CD4-positive, alpha-beta T cell treated with Interleukin-17A for 4 hours (primary cell): ENCODE measurements around the gene PHACTR3.

Experiments used
- DNase-seq: peaks from one replicate; pipeline ENCODE4 v3.0.0-alpha.2; 2020; ENCODE audit warnings: mixed read lengths

The PHACTR3 gene

DNA sequence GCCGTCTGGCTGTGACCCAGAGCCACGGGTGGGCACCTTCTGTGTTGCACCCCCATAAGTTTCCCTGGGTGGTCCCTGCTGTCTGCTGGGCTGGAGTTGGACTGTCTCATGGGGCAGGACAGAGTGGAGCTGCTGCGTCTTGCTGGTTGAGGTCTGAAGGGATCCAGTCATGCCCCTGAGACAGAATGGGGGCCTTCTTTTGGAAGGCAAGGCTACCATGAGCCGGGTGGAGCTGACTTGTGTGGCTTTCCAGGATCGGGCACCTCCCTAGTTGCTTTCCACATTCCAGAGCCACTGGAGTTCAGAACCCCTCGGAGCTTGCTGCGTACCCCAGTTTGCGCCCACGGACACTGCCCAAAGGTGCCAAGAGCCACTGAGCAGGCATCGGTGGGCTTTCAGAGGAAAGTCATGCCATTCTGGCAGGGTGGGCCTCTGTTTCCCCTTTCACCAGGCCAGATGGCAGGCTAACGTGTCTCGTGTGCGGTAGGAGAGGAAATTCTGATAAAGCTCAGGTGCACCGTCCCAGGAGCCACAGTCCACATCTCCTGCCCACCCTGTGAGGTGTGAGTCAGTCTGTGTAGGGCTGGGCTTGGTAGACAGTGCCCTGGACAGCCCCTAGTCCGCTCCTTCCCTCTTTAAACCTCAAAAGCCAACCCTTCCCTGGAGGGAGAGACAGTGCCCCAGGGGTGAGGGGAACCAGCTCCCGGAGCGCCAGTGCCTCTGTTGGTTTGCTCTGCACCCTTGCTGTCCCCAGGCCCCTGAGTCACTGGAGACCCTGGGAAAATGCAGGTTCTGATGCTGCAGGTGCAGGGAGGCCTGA lies 203.8 kb downstream of the PHACTR3 start:
- DNase-seq = no peak

DNA sequence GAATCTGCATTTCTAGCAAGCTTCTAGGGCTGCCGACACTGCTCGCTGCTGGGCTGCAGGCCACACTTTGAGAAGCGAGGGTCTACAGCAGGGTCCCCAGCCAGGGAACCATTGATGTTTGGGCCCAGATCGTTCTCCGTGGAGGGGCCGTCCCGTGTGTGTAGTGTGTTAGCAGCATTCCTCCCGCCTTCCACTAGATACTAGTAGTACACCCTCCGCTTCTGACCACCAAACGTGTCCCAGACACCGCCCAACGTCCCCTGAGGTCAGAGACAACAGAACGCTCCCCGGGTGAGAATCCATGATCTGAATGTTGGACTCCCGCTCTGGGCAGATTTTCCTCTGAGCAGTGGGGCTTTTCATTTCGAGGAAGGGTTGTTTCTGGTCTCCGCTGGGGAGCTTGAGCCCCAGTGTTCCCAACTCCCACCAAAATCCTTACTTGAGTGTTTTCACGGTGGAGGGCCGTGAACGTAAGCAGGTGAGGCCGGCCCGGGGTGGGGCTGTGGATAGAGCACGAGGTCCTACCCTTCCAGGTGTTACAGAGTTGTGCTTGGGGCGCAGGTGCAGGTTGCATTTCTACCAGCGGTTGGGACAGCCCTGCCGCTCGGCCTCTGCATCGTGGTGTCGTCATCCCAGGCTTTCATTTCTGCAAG lies 204.5 kb downstream of the PHACTR3 start:
- DNase-seq = no peak

DNA sequence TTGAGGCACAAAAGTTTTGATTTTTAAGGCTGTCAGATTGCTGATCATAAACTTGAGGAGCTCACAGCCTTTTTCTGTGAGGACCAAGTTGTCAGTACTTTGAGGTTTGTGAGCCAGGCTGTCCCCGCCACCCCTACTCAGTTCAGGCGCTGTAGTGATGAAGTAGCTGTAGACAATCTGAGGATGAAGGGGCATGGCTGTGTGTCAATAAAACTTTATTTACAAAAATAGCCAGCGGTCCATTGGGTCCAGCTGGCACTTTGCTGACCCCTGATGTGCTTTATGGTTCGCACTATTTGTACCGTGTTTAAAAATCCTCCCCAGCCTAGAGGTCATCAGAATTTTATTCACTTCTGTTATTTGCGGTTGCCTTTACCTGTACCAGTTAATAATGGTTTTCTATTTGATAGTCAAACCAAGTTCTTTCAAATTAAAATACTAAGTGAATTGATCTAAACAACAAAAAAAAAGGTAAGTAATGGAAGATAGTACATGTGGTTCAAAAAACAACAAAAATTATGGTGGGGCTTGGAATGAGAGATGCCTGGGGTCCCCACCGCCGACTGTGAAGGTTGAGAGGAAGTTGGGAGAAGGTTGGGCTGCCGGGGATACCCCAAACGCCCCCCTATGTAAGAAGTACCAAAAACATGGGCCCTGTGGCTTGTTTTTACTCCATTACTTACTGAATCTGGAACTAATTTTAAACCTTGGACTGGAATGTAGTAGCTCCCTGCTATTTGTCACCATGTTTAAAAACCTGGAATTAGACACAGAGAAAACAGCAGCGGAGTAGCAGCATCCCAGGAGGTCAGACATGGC lies 205.5 kb downstream of the PHACTR3 start:
- DNase-seq = no peak

DNA sequence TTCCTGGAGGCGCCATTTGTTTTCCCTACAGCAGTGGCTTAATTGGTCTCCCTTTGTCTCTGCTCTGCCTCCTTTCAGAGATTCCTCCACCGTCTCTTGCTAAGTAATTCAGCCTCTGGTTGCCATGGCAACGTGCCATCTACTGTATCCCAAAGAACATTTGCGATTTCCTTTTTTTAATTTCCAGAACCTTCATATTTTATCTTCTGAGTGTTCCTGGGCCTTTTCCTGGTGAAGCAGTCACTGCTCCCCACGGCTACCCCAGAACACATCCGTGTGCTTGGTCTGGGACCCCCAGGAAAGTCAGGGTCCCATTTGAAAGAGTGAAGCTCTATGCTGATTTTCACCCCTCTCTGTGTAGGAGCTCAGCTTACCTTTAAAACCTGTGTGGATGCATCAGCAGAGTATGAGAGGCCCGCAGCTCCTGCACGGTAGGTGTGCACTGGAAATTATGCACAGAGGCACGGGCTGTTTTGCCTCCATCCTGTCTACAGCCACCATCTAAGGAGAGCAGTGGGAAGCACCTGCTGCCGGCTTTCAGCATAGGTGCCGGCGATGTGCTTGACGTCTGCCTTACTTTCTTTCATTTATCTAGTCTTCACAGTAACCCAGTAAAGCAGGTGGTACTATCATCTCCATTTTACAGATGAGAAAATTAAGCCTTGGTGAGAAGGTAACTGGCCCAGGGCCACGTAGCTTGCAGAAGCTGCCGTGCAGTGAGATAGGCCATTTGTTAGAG lies 206.3 kb downstream of the PHACTR3 start:
- no peak for DNase-seq

DNA sequence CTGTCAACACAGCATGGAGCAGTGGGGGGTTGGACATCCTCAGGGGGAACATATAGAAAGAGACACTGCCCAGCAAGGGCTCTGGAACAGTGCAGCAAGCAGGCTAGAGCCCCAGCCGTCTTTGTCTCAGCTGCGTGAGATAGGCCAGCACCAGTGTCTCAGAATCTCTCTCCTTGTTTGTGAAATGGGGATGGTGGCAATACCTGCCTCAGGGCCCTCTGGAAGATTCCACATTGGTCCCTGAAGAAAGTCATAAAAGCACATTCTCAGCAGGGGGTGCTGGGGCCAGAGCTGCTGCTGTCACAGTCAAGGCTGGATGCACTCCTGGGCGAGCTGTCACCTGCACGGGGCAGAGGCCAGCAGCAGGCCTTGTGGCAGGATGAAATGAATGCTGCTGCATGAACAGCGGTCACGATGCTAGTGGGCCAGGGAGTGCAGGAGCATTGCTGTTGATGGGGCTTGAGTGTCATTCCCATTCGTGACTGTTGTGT lies 207.4 kb downstream of the PHACTR3 start:
- DNase-seq = no peak

DNA sequence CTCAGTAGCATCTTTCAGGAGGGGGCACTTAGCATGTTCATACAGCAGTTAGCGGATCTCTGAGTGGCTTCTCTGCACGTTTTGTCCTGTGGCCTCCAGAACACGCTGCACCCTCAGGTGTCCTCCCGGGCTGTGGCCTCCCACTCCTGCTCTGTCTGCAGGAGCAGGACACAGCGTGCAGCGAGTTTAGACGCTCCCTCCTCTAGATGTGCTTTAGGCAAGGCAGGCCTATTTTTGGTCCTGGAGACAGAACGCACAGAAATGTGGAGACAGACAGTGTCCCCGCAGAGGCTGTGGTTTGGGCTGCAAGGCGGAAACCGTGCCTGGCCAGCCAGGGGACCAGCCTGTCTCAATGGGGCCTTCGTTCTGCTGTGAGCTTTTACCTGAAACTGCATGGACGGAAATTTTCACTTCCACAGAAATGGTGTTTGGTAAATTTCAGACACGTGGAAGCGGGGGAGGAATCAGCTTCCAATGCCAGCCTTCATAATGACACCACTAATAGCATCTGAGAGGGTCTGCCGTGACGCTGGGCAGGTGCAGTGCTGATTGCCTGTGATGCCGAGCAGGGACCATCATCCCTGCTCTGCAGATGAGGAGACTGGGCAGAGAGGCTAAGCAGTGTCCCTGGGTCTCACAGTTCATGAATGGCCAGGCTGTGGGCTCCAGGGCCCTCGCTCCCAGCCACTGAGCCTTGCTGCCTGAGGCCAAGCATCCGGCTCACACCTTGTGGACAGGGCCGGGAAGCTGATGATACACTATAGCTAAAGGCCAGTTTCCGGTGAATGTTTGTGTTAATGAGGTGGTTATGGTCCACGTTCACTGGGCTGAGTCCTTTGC lies 208.2 kb downstream of the PHACTR3 start:
- DNase-seq = no peak

DNA sequence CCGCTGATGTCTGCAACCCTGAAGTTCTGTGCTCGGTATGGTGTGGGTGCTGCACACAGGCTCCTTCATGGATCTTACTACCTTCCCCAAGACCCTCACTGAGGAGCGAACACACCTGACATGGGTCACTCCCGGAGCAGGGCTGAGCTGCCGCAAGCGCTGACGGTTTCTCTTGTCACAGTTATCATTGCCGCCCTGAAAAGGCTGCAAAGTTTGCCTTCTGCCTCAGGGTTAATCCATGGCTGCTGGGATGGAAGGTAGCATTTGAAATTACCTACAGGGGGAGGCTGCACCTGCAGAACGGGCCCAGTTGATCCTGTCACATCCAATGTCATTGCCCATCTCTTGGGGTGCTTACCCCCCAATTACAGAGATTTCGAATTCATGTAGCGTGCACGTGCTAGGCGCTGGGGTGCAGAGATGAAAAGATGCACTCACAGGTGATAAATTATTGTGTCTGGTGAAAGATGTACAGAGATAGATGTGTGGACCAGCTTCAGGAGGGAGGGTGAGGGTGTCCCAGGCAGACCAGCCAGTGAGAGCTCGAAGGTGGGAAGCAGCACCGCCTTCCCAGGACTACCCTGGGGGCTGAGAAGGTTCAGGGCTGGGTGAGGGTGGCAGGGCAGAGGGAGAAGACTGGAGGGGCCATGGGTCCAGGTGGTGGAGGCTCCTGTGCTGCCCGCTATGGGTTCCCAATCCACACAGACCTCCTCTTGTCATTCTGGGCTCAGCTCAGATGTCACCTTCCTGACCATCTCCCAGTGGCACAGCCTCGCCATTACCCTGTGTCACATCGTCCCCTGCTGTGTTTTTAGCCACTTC lies 209.0 kb downstream of the PHACTR3 start:
- DNase-seq = no peak

DNA sequence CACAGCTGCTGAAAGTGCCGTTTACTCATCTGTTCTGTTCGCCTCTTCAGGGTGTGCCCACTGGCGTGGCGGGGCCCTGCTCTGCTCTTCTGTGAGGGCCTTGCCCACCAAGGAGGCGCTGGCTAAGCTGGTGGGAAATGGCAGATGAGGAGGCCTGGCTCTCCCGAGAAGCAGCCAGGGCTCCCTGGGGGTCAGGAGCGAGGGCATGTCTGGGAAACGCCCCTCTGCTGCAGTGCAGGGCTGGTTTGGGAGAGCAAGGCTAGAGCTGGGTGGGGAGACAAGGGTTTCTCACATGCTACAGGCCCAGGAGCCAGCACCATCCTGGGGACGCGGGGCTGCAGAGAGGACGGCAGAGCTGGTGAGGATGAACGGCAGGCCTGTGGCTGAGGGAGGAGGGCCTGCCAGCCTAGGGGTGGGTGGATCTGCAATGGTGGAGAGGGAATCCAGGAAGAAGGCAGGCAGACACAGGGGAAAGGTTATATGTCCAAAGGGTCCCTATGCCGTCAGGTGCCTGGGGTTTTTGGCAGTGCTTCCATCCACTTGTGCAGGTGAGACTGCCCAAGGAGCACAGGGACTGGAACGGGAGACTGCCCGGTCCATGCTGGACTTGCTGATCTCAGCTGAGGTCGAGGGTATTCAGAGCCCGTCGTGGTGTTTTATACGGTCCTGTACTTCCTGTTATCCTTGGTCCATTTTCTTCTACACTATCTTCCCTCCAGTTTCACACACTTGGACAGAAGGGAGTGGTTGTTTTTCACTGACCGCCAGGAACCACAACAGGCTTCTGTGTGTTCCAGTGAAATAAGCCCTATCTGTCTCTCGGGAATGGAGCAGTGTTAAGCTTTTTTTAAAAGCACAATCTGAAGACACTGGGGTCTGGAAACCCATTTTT lies 209.9 kb downstream of the PHACTR3 start:
- DNase-seq = no peak

DNA sequence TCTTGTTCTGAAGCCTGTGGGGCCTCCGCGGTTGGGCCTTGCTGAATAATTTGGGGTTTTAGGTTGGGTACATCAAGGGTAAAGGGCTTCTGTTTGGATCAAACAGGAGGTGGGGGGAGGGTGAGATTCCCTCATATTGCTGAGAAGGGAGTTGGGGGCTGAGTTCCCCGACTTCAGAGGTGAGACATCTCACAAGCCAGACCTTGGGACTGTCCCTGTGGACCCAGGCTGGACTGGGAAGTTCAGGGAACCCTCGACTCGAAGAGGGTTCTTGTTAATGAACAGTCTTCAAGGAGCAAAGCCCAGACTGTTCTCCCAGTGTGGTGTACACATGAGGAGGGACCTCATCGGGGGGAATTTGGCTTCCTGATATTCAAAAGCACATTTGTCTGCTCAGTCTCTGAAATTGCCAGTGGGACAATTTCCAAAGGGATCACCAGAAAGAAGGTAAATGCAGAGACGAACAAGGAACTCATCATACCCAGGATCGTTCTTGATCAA lies 210.6 kb downstream of the PHACTR3 start:
- DNase-seq = no peak

DNA sequence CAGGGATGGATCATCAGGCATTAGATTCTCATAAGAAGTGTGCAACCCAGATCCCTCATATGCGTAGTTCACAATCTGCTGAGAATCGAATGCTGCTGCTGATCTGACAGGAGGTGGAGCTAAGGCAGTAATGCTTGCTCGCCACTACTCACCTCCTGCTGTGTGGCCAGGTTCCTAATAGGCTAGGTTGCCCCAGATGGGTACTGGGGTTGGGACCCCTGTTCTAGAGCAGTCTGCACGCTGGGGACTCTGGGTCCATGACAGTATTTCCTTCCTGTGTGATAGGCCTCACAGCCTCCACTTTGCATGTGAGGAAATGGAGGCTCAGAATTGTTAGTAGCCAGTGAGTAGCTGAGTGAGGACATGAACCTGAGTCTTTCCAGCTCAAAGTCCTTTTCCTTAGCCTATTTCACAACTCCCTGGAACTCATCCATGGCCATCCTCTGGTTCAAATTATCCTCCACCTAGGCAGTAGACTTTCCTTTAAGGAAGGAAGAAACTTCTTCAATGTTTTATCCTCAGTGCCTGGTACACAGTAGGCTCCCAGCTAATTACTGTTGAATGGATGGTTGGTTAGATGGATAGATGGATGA lies 211.9 kb downstream of the PHACTR3 start:
- no peak for DNase-seq

DNA sequence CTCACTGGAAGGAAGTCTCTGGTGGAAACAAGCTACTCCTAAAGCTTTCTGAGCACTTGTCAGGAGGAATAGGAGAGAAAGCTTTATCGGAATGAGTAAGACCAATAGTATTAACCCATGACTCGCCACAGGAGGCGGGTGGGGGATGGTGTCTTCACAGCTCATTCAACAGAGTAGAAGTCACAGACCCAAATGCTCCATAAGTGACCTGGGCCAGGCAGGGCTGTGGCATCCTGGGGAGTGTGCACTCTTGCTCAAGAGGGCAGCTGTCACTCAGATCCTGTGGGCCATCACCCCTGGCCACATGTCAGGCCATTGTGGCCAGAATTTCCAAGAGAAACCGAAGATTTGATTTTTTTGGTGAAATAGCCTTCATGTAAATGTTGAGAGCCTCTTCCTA lies 213.1 kb downstream of the PHACTR3 start:
- DNase-seq = no peak

DNA sequence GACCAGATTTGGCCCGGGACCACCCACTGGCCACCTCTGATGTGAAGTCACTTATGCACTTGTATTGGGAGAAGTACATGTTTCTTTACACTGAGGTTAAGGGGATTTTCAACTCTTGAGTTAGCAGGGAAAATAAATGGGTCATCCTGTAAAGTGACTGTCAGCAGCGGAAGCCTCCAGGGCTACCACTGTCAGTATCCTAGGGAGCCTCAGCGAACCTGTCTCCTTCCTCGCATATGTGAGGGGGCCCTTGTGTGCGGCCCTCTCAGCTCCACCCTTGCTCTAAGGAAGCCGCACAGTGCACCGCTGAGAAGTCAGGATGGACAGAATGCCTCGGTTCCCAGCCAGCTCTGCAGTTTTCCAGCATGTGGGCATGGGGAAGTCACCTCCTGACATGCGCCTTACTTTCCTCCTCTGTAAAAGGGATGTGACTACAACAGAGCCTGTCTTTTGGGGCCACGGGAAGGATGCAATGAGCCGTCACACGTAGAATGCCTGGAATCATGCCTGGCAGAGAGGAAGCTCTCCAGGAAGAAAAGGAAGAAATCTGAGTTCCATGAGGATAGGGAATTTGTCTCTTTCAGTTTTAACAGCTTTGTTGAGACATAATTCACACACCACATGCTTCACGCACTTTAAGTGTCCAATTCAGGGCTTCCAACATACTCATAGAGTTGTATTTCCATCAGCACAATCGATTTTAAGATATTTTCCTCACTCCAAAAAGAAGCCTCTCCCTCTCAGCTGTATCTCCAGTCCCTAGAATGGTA lies 213.7 kb downstream of the PHACTR3 start:
- no peak for DNase-seq

DNA sequence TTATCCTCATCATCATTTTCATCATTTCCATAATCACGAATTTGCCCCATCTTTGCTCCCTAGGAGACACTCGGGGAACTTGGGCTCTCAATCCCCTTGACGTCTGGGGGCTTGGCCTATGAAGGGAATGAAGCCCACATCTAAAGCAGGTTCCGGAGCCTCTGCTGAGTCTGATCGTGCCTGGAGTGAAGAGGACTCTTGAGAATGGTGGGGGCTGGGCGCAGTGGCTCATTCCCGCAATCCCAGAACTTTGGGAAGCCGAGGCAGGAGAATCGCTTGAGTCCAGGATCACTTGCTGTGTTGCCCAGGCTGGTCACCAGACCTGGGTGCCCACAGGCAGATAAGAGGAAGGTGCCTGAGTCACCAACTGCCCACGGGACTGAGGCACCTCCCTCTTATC lies 214.6 kb downstream of the PHACTR3 start:
- no peak for DNase-seq

DNA sequence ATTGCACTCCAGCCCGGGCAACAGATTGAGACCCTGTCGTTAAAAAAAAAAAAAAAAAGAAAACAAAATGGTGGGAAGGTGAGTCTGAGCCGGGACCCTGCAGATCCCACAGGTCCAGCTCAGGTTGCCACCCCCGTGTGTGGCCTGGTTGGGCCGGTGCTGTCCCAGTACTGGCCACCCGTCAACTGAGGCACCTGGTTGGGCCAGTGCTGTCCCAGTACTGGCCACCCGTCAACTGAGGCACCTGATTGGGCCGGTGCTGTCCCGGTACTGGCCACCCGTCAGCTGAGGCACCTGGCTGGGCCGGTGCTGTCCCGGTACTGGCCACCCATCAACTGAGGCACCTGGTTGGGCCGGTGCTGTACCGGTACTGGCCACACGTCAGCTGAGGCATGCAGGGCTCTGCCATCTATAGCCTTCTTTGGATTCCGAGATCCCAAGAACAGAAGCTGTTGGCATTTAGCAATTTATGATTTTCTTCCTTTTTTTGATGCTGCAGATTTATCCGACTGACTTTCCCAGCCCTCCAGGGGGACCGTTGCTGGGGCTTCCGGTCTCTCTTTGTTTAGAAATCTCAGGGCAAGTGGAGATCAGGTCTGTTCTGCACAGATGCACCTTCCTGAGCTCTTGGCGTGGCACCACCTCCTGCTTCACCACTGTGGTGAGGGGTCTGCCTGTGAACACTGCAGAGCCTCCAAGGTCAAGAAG lies 215.3 kb downstream of the PHACTR3 start:
- DNase-seq = no peak

DNA sequence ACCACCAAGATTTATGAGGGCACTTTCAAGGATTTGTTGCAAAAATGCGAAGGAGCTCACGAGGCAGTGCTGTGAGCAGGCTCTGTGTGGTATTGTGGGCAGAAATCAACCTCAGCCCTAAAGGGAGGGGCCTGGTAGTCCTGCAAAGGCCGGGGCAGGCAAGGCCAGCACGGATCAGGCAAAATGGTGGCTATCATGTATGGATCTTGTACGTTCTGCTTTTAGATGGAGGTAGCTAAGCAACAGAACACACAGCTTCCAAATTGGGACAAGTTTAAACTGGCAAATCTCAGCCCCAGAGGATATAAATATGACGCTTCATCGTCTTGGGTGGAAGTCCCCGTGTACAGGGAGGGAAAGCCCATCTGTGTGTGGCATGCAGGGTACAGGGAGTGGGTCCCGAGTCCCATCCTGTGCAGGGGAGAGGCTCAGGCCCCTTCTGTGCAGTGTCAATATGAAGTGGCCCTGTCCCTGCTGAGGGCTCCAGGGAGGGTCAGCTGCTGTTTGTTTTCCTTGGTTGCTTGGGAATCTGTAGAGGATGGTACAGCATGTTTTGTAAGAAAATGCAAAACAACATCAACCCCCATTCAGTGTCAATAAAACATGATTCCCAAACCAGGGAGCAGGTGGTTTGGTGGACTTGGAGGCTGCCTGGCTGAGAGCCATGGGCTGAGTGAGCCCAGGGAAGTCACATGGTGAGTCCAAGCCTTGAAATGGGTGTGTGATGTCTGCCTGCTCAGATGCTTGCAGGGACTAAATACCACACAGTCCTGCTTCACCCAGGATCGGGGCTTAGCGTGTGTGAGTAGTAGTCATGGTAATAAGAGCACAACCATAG lies 216.1 kb downstream of the PHACTR3 start:
- no peak for DNase-seq

DNA sequence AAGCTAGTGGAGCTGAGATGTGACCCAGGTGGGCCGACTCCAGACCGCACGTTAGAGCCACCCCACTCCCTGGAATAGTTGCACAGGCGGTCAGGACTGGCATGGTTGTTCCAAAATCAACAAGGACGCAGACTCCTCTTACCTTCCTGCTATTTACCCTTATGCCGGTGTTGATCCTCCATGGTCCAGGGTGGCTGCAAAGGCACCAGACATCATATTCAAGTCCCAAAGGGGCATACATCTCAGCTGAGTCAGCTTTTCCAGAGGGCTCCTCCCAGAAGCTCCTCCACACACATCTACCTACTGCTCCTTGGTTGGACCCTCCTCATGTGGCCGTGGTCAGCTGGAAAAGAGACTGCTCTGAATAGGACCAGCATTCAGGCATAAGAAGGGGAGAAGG lies 216.9 kb downstream of the PHACTR3 start:
- DNase-seq = no peak

DNA sequence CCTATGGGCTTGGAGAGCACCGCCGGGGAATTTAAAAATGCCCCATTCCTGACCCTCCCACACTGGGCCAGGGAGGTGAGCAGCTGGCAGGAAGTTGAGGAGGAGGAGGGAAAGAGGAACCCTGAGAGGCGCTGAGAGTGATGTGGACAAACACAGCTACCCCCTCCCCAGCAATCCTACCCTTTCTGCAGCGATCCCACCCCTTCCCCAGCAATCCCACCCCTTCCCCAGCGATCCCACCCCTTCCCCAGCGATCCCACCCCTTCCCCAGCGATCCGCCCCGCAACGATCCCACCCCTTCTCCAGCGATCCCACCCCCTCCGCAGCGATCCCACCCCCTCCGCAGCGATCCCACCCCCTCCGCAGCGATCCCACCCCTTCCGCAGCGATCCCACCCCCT lies 217.4 kb downstream of the PHACTR3 start:
- no peak for DNase-seq
